Calu3 (cell line): ENCODE data around the gene CDH13. TPM values are rescaled to one million over a fixed set of nuclear protein-coding genes. Genes with fewer than 3 reads are reported as not detected.

ENCODE experiments used
- BruUV-seq: library from RNA; stranded (reverse); fragments of 400-500 nt; replicated peaks from 2 replicates; lab custom pipeline; 2021; lab: Mats Ljungman, UMichigan
- CTCF ChIA-PET: fragments of 300-600 bp; sonication (Branson Sonifier 250); formaldehyde crosslinking; loops from one replicate; lab custom pipeline; 2022; ENCODE audit warnings: antibody characterized with exemption; lab: Charles Lee
- DNase-seq: peaks from one replicate; pipeline ENCODE4 v3.0.0; 2022
- H3K27ac Mint-ChIP-seq: one replicate; pipeline ENCODE4 v1.8.0; 2022; ENCODE audit warnings: mixed read lengths; ENCODE audit not compliant: unreplicated experiment
- H3K27me3 Mint-ChIP-seq: one replicate; pipeline ENCODE4 v1.8.0; 2022; ENCODE audit warnings: mixed read lengths; ENCODE audit not compliant: unreplicated experiment
- H3K36me3 Mint-ChIP-seq: one replicate; pipeline ENCODE4 v1.8.0; 2022; ENCODE audit warnings: mild to moderate bottlenecking, moderate library complexity, mixed read lengths; ENCODE audit not compliant: insufficient read depth, unreplicated experiment
- H3K4me1 Mint-ChIP-seq: one replicate; pipeline ENCODE4 v1.8.0; 2022; ENCODE audit warnings: mild to moderate bottlenecking, low read depth, mixed read lengths; ENCODE audit not compliant: unreplicated experiment
- H3K4me3 Mint-ChIP-seq: one replicate; pipeline ENCODE4 v1.8.0; 2022; ENCODE audit warnings: mild to moderate bottlenecking, low read depth, moderate library complexity, mixed read lengths; ENCODE audit not compliant: unreplicated experiment
- H3K9me3 Mint-ChIP-seq: one replicate; pipeline ENCODE4 v1.8.0; 2022; ENCODE audit warnings: low read depth, mixed read lengths; ENCODE audit not compliant: unreplicated experiment
- intact Hi-C: fragments of 100-400 bp; cut with micrococcal nuclease; formaldehyde crosslinking; loops from one replicate; pipeline ENCODE4 v1.10.0; 2022; ENCODE audit not compliant: unreplicated experiment
- total RNA-seq: library from RNA; stranded (reverse); gene quantifications from 2 replicates; pipeline ENCODE4 v1.2.3, GENCODE V29; 2022
- TF ChIP-seq, protein P1 (sequence below): fragments of 200-600 bp; IDR thresholded peaks from one replicate; pipeline ENCODE4 v1.8.0; 2022; ENCODE audit warnings: antibody characterized with exemption; ENCODE audit not compliant: unreplicated experiment

CDH13 gene
- total RNA-seq, 1 experiment from 2014 or later: not detected

DNA sequence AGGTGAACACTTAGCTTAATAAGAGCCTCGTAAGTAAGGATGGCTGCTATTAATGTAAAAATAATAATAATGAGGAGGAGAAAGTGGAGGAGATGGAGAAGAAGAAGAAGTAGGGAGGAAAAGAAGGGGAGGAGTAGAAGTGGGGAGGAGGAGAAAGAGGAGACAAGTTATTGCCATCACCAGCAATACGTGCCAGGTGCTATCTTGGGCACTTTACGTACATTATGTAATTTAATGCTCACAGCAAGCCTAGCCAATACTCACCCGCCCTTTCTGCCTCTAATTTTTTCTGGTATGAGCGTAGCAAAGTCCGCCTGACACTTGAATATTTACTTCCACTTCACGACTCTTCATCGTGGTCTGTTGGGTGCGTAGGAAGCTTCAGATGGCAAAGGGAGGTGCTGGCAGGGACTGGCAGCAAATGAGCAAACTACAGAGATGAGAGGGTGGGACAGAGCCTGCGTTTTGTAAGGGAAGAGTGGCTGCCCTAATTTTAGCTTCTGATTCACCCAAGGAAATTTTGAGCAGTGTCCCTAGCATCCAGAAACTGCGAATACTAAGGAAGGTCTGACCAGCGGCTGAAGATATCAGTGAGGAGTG, 42.1 kb upstream of the CDH13 start:
- Mint-ChIP-seq H3K36me3 (no peaks in the 10 kb centered on the region), H3K27ac (no peak overlapping the region), H3K4me3 (no peak overlapping the region), H3K9me3 (peaks cover 6% of the 10 kb centered on the region), H3K27me3 (peaks cover 12% of the 10 kb centered on the region), H3K4me1 (no peaks in the 10 kb centered on the region)
- no TSS peak for BruUV-seq
- intact Hi-C loops: no loop called here
- TF ChIP-seq, protein P1, sequence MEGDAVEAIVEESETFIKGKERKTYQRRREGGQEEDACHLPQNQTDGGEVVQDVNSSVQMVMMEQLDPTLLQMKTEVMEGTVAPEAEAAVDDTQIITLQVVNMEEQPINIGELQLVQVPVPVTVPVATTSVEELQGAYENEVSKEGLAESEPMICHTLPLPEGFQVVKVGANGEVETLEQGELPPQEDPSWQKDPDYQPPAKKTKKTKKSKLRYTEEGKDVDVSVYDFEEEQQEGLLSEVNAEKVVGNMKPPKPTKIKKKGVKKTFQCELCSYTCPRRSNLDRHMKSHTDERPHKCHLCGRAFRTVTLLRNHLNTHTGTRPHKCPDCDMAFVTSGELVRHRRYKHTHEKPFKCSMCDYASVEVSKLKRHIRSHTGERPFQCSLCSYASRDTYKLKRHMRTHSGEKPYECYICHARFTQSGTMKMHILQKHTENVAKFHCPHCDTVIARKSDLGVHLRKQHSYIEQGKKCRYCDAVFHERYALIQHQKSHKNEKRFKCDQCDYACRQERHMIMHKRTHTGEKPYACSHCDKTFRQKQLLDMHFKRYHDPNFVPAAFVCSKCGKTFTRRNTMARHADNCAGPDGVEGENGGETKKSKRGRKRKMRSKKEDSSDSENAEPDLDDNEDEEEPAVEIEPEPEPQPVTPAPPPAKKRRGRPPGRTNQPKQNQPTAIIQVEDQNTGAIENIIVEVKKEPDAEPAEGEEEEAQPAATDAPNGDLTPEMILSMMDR: no peak
- DNase-seq: no peak
- CTCF ChIA-PET: no interaction called here

DNA sequence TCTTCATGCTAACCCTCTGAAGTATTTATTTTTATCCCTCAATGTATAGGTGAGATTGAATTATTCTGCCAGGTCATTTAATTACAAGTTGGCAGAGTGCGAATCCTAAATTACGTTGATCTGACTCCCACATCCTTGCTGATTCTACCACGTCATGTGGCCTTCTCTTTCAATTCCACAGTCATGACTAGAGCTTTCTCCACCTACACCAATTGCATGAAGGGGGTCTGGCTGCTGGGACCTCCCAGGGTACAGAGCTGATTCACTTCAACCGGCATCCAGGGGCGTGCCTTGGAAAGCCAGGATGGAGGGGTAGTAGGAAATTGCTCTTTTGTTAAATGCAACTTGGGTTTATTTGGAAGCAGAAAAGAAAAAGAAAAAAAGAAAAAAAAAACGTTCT, 41.1 kb upstream of the CDH13 start:
- intact Hi-C loops: no loop called here
- no peak overlapping the region for H3K27ac Mint-ChIP-seq
- H3K4me3 Mint-ChIP-seq: no peak overlapping the region
- peaks cover 6% of the 10 kb centered on the region for H3K9me3 Mint-ChIP-seq
- CTCF ChIA-PET: no interaction called here
- H3K4me1 Mint-ChIP-seq: no peaks in the 10 kb centered on the region
- peaks cover 12% of the 10 kb centered on the region for H3K27me3 Mint-ChIP-seq
- TF ChIP-seq, protein P1: no peak
- DNase-seq: no peak
- H3K36me3 Mint-ChIP-seq: no peaks in the 10 kb centered on the region
- BruUV-seq: no TSS peak

DNA sequence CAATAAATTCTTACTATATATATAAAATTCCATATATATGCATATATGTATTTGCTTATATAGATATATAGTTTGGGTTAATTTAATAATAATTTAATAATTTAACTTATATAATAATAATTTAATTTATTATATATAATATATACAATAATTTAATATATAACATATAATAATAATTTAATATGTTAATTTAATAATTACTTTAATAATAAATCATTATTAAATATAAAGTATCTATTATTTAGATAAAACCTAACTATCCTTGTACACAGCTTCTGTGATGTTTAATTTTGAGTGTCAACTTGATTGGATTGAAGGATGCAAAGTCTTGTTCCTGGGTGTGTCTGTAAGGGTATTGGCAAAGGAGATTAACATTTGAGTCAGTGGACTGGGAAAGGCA, 40.6 kb upstream of the CDH13 start:
- Mint-ChIP-seq H3K27me3 (peaks cover 12% of the 10 kb centered on the region), H3K4me1 (no peaks in the 10 kb centered on the region), H3K27ac (no peak overlapping the region), H3K36me3 (no peaks in the 10 kb centered on the region), H3K4me3 (no peak overlapping the region), H3K9me3 (peaks cover 6% of the 10 kb centered on the region)
- CTCF ChIA-PET: no interaction called here
- BruUV-seq: no TSS peak
- DNase-seq: no peak
- TF ChIP-seq, protein P1: no peak
- intact Hi-C loops: no loop called here

DNA sequence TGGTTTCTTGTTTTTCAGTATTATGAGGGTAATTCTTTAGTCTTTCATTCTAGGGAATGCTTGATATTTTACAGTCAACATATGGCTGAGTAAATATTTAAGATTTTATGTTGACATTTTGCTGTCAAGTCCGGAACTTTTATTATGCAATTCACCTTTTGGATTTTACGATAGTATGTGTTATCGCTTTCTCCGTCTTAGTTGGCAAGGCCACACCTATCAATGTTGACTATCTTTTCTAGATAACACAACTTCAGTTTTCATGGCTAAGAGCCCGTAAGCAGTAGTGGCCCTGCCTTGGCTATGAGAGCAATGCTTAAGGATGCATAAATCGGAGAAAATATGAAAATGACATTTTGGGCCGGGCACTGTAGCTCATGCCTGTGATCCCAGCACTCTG, 39.5 kb upstream of the CDH13 start:
- H3K27ac Mint-ChIP-seq: no peak overlapping the region
- intact Hi-C loops: no loop called here
- TF ChIP-seq, protein P1: no peak
- no TSS peak for BruUV-seq
- peaks cover 12% of the 10 kb centered on the region for H3K27me3 Mint-ChIP-seq
- no peaks in the 10 kb centered on the region for H3K36me3 Mint-ChIP-seq
- peaks cover 6% of the 10 kb centered on the region for H3K9me3 Mint-ChIP-seq
- H3K4me1 Mint-ChIP-seq: no peaks in the 10 kb centered on the region
- DNase-seq: no peak
- CTCF ChIA-PET: no interaction called here
- no peak overlapping the region for H3K4me3 Mint-ChIP-seq
